ENCODE results near the gene SIRT3.
"Not testable (repeated sequence)": the region's sequence is repeated elsewhere in the genome, so short reads cannot be mapped to it uniquely, and the experiment has no call there.

The SIRT3 gene

DNA sequence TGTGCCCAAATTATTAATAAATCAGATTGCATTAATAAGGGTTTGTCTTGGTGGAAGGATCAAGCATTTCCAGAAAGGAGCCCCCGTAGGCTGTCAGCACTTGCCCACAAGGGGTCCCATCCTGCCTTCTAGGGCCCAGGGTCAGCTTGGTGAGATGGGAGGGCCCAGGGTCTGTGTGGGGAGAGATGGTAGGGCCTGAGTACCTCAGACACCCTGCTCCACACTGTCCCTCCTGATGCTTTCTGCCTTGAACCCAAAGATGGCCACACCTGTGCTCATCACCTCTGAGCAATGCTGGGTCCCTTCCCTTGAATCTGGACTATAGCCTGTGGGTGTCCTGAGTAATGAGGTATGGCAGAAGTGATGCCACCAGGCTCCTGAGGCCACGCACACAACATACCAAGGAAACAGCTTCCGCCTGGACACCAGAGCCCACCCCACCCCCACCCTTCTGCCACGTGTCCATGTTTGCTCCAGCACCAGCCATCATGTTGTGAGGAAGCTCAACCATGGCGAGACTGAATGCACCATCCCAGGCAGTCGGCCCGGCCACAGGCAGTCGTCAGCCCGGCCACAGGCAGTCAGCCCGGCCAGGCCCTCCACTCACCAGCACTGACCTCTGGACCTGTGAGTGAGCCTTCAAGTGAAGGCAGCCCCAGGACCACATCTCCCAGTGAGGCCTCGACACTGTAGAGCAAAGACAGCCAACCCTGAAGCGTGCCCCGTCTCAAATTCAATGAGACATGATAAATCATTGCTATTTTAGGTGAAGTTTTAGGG lies 35.7 kb downstream of the SIRT3 start:
- FAIRE-seq = no peak

DNA sequence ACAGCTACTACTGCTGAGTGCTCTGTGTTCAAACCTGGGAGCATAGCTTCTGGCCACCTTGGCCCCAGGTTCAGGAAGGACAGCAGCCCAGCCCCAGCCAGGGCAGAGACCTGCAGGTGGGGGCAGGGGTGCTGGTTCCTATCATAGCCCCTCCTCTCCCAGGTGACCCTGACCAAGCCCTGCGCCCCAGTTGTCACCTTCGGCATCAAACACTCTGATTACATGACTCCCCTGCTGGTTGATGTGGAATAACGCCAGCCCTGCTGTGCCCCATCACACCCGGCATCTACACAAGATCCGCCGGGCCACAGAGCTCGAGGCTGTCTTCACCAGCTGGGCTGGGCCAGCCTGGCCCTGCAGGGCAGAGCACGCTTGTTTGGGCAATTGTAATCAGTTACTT lies 36.4 kb downstream of the SIRT3 start:
- no peak for FAIRE-seq

DNA sequence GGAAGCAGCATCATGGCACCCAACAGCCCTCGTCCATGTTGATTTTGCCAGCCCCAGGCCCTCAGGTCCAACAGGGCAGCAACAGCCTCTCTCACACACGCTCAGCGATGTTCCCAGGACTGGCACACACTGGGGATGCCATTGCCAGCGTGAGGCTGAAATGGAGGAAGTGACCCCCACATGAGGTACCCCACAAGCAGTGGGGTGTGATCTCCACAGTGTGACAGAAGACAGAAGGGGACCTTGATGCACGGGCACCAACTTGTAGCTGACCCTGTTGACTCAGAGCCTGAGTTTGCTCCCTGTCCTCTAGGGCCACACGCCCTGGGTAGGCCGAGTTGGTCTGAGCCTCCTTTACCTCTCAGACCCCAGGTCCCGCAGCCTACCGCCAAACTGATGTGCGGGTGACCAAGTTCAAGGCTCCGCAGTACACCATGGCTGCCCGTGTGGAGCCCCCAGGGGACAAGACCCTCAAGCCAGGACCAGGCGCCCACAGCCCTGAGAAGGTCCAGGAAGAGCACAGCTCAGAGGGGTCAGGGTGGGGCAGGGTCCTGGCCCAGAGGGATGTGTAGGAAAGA lies 37.0 kb downstream of the SIRT3 start:
- FAIRE-seq = no peak

DNA sequence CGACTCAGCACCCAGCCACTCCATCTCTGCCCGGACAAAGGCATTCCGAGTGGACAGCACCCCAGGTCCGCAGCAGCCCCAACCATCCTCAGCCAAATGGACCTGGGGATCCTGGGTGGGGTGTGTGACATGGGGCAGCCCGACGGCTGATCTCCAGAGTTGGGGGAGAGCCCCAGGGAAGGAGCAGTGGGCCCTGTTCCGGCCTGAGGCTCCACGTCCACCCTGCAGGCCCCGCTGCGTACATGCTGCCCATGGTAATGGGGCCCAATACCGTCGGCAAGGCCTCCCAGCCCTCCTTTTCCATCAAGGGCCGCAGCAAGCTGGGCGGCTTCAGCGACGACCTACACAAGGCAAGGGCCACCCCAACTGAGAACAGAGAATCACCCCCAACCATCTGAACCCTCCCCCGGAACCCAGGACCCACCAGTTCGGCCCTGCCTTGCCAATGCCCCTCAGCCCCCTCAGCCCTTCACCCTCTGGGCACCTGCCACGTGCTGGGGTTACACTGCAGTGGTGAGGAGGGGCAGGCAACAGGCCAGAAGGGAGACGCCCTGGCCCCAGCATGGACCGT lies 37.8 kb downstream of the SIRT3 start:
- no peak for FAIRE-seq

DNA sequence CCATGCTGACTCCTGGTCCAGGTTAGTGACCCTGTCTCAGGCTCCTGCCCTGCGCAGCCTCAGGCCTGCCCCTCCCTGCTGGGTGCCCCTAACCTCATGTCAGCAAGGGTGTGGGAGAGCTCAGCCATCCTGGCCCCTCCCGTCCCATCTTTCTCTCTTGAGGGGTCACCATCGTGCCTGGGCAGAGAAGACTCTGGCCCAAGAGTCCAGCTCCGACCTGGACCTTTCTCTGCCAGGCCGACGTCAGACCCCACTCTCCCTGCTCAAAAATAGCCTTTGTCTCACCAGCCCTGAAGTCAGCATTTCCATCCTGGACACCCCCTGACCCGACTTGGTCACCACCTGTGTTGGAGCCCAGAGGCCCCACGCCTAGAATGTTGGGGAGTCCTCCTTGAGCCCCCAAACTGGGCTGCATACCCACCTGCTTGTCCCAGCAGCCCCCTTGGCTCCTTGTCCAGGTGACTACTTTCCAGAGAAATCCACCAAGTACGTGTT lies 38.4 kb downstream of the SIRT3 start:
- FAIRE-seq = no peak

DNA sequence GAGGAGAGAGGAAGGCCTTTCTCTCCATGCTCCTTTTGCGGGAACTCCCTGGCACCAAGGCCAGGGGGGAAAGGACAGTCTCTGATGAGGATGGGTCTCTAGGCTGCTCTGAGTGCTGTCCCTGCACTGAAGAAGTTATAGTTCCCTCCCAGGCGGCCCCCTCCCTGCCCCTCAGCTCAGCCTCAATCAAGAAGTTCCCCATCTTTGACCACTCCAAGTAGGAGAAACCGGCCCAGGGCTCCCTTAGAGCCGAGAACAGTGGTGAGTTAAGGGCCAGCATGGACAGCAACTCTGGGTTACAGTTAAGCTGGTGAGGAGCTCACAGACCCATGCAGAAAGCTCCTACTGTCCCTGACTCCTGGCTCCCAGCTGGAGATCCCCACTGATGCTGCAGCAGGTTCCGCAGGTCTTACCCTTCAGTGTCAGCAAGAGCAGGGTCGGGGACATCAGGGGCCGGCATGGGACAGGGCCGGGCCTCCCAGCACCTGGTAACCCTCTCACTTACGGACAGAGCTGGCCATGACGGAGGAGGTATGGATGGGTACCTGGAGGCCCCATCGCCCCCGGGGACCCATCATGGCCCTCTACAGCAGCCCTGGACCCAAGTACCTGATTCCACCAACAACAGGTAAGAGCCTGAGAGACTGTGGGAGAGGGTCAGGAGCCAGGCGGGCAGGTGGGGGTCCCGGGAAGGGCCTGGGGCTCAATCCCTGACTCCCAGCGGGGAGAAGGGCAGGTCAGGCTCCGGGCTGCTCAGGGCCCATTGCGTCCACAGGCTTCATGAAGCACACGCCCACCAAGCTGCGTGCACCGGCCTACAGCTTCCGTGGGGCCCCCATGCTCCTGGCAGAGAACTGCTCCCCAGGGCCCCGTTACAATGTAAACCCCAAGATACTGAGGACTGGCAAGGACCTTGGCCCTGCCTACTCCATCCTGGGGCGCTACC lies 39.1 kb downstream of the SIRT3 start:
- no peak for FAIRE-seq

DNA sequence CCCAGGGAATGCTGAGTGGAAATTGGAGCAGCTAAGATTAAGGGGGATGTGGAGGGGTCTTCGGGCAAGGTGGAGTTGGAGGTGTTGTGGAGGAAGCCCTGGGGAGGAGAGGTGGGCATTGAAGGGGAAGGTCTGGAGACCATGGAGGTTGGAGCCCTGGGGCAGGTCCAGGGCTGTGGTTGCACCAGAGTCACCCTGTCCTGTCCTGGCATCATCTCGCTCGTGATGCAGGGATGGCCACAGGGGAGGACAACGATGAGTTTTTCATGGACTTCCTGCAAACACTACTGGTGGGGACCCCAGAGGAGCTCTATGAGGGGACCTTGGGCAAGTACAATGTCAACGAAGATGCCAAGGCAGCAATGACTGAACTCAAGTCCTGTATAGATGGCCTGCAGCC lies 42.7 kb downstream of the SIRT3 start:
- FAIRE-seq = not testable (repeated sequence)

DNA sequence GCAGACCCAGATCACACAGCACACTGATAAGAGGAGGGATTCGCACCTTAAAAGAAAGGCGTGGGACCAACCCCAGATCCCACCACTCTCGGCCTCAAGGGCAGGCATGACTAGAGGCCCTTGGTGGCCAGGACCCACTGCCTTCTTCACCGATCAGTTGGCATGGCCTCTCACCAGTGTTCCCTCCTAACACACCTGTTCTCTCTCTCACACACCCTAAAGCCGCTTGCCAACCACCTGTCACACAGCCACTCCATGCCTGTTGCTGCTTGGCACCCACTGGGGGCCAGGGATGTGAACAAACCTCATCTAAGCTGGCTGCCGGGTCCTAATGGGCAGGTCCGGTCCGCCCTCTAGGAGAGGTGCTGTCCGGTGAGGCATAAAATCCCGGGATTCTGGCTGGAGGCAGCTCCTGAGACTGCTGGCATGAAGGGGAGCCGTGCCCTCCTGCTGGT lies 43.4 kb downstream of the SIRT3 start, which contains the start of gene SCGB1C1:
Gene SCGB1C1, plus strand, starts transcription at position 405 of the 455 bp plus-strand sequence. Its CDS starts 22 bp downstream, at position 427.
- not testable (repeated sequence) for FAIRE-seq

DNA sequence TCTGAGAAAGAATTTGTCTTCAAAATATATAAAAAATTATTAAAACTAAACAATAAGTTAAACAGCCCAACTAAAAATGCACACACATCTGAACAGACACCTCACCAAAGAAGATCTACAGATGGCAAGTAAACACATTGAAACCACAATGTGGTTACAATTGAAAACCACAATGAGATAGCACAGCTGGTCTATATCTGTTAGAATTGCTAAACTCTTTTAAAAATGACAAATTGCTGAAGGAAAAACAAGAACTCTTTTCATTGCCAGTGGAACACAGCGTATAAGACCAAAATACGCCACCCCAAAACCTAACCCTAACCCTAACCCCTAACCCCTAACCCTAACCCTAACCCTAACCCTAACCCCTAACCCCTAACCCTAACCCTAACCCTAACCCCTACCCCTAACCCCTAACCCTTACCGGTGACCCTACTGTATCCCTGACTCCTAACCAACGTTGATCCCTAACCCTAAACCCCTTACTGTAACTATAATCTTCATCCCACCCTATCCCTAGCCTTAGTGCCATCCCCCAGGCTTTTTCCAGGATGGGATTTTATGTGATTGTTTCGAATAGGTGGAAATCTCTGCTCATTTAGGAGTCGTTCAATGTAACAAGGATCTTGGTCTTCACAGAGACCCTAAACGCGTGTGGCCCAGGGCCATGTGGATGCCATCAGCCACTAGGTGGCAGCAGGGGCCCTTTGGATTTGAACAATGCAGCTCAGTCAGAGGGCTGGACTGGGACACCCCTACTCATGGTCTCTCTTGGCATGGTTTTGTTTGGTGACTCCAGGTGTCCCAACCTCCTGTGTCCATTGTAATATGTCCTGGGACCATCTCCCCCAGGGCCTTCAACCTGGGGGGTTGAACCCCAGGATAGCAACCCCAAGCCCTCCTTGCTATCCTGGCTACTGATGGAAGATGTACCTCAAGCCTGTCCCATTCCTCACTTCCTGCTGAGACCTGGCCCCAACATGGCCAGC lies 44.4 kb downstream of the SIRT3 start:
- not testable (repeated sequence) for FAIRE-seq

DNA sequence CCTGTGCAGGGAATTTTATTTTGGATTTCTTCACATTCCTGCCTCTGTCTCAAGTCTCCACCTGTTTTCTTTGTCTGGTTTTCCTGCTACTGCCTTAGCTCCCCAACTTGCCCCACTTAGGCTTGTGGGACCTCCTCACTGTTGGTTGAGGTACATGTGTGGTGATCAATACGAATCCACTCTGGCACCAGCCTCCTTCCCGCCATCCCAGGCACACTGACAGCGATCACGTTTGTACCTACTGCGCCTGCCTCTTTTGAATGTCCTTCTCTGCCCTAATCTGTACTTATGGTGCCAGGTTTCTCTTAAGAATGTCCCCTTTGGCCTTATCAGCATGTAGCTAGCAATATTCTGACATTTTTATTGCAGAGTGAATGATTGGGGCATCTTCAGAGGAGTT lies 45.6 kb downstream of the SIRT3 start:
- FAIRE-seq = not testable (repeated sequence)

DNA sequence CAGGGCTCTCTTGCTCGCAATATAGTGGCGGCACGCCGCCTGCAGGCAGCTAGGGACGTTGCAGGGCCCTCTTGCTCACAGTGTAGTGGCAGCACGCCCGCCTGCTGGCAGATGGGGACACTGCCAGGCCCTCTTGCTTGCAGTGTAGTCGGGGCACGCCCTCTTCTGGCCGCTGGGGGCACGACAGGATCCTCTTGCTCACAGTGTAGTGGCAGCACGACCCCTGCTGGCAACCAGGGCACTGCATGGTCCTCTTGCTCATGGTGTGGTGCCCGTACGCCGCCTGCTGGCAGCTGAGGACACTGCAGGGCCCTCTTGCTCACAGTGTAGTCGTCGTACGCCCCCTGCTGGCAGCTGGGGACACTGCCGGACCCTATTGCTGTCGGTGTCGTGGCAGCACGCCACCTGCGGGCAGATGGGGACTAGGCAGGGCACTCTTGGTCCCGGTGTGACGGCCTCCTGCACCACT lies 46.3 kb downstream of the SIRT3 start:
- FAIRE-seq = not testable (repeated sequence)

DNA sequence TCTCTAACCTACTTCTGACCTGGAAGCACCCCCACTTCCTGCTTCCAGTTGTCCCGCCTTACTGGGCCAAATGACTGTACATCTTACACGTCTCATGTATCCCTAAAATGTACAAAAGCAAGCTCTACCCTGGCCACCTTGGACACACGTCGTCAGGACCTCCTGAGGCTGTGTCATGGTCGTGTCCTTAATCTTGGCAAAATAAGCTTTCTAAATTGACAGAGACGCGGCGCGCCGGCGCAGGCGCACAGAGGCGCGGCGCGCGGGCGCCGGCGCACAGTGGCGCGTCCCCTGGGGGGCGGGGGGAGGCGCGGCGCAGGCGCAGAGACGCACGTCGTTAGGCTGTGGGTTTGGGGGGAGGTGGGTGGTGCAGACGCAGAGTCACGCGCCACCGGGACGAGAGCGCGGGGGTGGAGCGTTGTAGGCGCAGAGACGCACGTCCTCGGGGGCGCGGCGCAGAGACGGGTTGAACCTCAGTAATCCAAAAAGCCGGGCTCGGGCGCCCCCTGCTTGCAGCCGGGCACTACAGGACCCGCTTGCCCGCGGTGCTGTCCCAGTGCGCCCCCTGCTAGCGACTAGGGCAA lies 46.9 kb downstream of the SIRT3 start:
- FAIRE-seq = not testable (repeated sequence)

DNA sequence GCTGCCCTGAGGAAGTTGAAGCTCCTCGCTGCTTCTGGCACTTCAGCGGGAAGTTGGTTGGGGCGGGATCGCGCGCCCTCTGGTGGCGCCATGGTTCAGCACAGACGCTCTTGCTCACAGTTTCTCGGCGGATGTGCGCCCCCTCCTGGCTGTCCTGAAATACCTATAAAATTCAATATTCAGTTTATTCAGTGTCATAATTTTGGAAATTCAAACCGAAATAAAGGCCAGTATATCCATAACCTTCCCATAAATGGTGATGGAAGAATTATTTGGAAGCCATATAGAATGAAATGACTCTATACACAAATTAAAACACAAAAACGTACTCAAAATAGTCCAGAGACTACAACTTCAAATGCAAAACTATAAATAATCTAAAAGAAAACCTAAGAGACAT lies 55.9 kb downstream of the SIRT3 start:
- FAIRE-seq = not testable (repeated sequence)

Measured in colon (tissue), 2 donors.